ENCODE measurements around the gene LOXL1. TPM values are rescaled to one million over a fixed set of nuclear protein-coding genes. Genes with fewer than 3 reads are reported as not detected.

The LOXL1 gene
- total RNA-seq, 1 experiment from 2014 or later: 53.2 TPM

GRCh38 chr15:73991726-73992593 lies 65.7 kb downstream of the LOXL1 start, which contains the start of gene STOML1:
Gene STOML1 (minus strand): TSS chr15:73992295. CDS start chr15:73992223, 72 bp downstream.
- DNase-seq (ENCODE audit: low spot score): peak; percentile 83

DNA sequence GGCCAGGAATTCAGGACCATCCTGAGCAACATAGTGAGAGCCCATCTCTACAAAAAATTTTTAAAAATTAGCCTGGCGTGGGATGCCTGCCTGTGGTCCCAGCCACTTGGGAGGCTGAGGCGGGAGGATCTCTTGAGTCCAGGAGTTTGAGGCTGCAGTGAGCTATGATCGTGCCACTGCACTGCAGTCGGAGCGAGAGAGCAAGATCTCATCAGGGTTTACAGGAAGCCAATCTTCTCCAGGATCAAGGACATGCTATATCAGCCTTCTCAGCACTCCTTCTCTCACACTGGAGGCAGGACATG lies 66.3 kb downstream of the LOXL1 start:
- no peak for DNase-seq (ENCODE audit: low spot score)

- DNase-seq (ENCODE audit: low spot score): no peak
These were observed 67.1 kb downstream of the LOXL1 start for GRCh38 chr15:73993211-73993994.

DNA sequence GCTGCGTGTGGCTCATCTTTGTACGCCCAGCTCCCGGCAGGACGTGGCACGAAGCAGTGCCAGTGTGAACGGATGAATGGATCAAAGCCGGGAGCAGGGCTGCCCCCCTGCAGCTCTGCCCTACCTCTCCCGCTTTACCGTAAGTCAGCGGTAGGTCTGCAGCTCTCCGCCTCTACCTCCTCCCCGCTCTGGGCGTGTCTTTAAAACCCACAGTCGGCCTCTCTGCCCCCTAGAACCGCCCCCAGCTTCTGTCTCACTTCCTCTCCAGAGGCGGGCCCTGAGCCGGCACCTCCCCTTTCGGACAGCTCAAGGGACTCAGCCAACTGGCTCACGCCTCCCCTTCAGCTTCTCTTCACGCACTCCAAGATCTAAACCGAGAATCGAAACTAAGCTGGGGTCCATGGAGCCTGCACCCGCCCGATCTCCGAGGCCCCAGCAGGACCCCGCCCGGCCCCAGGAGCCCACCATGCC lies 68.2 kb downstream of the LOXL1 start, which contains the start of gene PML:
Gene PML (plus strand): TSS at position 304 of the 471 bp plus-strand sequence. CDS start 97 bp downstream, at position 401.
- peak; percentile 94 for DNase-seq (ENCODE audit: low spot score)

DNA sequence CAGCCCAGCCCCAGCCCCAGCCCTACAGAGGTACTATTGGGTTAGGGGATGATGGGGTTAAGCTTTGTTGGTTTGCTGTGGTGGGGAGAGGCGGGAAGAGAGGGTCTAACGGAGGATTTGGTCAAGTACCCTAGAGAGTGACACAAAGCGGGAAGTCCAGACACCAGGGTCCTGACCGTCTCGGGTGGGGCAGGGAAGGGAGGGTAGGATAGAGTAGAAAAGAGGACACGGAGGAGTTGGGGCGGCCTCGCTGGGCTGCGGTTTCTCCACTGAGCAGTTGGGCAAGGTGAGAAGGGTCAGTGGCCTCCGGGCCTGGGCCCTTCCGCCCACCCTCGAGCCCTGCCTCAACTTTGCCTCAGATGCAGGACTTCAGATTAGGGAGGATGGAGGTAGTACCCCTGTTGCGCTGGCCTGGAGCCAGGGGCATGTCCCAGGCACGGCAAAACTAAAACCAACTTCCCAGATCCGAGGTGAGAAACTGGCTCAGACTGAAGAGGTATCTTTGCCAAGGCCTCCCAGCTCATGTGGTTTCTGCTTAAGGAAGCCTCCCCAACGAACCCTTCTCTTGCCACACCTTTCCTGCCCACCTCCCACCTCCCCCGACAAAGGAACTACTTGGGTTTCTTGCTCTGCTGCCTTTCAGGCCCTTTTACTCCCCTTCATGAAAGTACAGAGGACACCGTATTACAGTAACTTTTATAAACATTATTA lies 68.8 kb downstream of the LOXL1 start:
- no peak for DNase-seq (ENCODE audit: low spot score)

GRCh38 chr15:73996267-73996666 lies 70.0 kb downstream of the LOXL1 start:
- no peak for DNase-seq (ENCODE audit: low spot score)

DNA sequence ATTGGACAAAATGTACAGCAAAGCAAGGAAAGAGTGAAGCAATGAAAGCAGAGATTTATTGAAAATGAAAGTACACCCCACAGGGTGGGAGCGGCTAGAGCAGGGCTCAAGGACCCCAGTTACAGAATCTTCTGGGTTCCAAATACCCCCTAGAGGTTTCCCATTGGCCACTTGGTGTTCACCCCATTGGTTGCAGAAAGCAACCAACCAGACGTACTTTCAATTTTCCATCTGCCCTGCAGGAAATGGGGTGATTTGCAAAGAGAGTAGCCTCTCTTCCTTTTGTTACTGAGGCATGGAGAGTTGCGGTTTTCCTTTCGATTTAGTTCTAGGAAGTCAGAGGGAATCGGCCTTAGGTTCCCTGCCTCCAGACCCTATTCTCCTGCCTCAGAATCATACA lies 70.7 kb downstream of the LOXL1 start:
- DNase-seq (ENCODE audit: low spot score): peak; percentile 80

DNA sequence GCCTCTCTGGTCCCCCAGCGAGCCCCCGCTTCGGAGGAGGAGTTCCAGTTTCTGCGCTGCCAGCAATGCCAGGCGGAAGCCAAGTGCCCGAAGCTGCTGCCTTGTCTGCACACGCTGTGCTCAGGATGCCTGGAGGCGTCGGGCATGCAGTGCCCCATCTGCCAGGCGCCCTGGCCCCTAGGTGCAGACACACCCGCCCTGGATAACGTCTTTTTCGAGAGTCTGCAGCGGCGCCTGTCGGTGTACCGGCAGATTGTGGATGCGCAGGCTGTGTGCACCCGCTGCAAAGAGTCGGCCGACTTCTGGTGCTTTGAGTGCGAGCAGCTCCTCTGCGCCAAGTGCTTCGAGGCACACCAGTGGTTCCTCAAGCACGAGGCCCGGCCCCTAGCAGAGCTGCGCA lies 71.7 kb downstream of the LOXL1 start:
- no peak for DNase-seq (ENCODE audit: low spot score)

Other genes starting within 250 kb of the LOXL1 start
- 62.2 and 80.7 TPM in 2 replicates for gene CD276, start 242.1 kb upstream of the LOXL1 start, total RNA-seq (2014; rRNA removed; shearing (Covaris generic))
- gene INSYN1, start 173.1 kb upstream of the LOXL1 start, total RNA-seq (2014; rRNA removed; shearing (Covaris generic)): 0.35 and 0.72 TPM in 2 replicates
- not detected in 2 replicates for gene TBC1D21, start 52.9 kb upstream of the LOXL1 start, total RNA-seq (2014; rRNA removed; shearing (Covaris generic))
- 5.2 and 6.7 TPM in 2 replicates for gene STOML1, start 65.8 kb downstream of the LOXL1 start, total RNA-seq (2014; rRNA removed; shearing (Covaris generic))
- gene PML, start 68.3 kb downstream of the LOXL1 start, total RNA-seq (2014; rRNA removed; shearing (Covaris generic)): 19.0 and 20.0 TPM in 2 replicates
- not detected in 2 replicates for gene GOLGA6A, start 156.1 kb downstream of the LOXL1 start, total RNA-seq (2014; rRNA removed; shearing (Covaris generic))
- not detected in 2 replicates for gene ISLR2, start 204.1 kb downstream of the LOXL1 start, total RNA-seq (2014; rRNA removed; shearing (Covaris generic))
- gene ISLR, start 247.2 kb downstream of the LOXL1 start, total RNA-seq (2014; rRNA removed; shearing (Covaris generic)): 0.06 TPM in 1 of 2 replicates, not detected in the other

Measured in H4 (cell line).